ENCODE measurements around the gene TMOD4.

GRCh38 chr1:151157067-151157531, 18.7 kb downstream of the TMOD4 start:
- TF ChIP-seq, protein P1, sequence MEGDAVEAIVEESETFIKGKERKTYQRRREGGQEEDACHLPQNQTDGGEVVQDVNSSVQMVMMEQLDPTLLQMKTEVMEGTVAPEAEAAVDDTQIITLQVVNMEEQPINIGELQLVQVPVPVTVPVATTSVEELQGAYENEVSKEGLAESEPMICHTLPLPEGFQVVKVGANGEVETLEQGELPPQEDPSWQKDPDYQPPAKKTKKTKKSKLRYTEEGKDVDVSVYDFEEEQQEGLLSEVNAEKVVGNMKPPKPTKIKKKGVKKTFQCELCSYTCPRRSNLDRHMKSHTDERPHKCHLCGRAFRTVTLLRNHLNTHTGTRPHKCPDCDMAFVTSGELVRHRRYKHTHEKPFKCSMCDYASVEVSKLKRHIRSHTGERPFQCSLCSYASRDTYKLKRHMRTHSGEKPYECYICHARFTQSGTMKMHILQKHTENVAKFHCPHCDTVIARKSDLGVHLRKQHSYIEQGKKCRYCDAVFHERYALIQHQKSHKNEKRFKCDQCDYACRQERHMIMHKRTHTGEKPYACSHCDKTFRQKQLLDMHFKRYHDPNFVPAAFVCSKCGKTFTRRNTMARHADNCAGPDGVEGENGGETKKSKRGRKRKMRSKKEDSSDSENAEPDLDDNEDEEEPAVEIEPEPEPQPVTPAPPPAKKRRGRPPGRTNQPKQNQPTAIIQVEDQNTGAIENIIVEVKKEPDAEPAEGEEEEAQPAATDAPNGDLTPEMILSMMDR (IDR thresholded peaks at IDR 0.05): no peak
- no peak for TF ChIP-seq POLR2A (IDR thresholded peaks at IDR 0.05)
